Stimulated activated CD8-positive, alpha-beta memory T cell treated with anti-CD3 and anti-CD28 coated beads, Interleukin-4, amount 100 ng/mL, for 4 hours (primary cell): ENCODE results near the gene GPR42.
"Not testable (repeated sequence)": the region's sequence is repeated elsewhere in the genome, so short reads cannot be mapped to it uniquely, and the experiment has no call there.

Experiments
- DNase-seq, 2 donors: peaks; one replicate each; pipeline ENCODE4 v3.0.0-alpha.2; 2020; ENCODE audit warnings: low read depth in 2 of 2, low spot score in 1 of 2

GPR42 gene

GRCh38 chr19:35346193-35347052, 24.4 kb upstream of the GPR42 start:
- DNase-seq: peak; percentile 44 to 49

DNA sequence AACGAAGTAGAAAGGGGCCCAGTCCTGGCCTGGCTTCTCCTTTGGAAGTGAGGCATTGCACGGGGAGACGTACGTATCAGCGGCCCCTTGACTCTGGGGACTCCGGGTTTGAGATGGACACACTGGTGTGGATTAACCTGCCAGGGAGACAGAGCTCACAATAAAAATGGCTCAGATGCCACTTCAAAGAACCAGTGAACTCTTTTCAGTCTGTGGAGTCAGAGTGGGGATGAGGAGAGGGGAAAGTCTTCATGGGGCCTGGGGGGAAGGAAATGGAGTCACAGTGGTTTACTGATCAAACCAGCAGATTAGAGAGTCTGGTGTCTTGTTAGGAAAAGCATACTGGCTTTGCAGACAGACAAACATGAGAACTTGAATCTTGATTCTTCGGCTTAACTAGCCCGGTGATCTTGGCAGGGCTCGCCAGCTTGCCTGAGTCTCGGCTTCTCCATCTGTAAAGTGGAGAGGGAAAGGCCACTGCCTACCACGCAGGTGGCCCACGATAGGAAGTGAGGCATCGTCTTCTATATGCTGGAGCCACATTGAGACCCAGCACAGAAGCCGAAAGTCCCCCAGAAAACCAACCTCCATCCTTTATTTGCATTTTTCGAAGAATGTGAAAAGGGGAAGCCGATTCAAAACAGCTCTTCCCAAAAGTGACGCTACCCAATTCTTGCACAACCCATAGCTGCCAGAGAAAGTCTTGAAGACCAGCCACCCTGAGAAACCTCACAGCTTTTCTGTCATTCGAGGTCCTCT, 23.5 kb upstream of the GPR42 start, which contains the start of gene FFAR1:
FFAR1 (plus strand) TSS at position 732 of the 759 bp plus-strand sequence. CDS start 3,650 bp downstream, outside the sequence.
- no peak for DNase-seq

- no peak for DNase-seq
These were observed 23.0 kb upstream of the GPR42 start for GRCh38 chr19:35347930-35348298.

GRCh38 chr19:35348911-35349611, 21.8 kb upstream of the GPR42 start:
- DNase-seq: no peak

DNA sequence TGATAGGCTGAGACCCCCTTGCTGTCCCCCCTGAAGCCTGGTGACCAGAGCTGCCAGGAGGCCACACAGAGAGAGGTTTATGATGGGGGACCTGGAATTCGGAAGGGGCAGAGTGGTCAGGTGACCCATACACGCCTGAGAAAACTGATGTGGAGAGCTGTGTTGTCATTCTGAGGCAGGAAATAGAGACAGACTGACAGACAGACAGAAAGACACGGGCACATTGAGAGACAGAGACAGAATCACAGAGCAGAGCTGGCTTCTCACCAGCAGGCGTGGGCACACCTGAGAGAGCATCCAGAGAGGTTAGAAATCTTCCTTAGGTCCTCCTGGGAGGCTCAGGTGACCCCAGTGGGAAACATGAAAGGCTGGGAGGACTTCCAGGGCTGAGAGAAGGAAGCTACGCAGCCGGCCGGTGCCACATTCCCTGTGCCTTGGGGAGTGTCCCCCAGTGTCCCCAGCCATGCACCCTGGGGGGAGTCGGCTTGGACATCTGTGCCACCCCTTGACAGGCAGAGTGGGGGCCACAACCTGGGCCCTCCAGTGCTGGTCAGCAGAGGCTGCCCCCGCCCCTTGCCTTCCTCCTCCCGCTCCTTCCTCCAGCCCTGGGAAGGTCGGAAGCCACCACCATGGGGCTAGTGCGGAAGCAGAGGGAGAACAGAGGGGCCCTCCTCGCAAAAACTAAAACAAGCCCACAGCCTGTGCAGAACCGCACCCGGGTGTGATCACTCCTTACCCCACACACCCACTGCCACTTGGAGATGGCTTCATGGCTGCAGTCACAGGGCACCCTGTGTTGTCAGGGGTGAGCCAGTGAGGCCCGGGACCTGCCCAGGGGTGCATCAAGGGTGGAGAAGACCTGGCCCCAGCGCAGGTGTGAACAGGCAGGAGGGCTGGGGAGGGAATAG, 21.0 kb upstream of the GPR42 start:
- DNase-seq: no peak

DNA sequence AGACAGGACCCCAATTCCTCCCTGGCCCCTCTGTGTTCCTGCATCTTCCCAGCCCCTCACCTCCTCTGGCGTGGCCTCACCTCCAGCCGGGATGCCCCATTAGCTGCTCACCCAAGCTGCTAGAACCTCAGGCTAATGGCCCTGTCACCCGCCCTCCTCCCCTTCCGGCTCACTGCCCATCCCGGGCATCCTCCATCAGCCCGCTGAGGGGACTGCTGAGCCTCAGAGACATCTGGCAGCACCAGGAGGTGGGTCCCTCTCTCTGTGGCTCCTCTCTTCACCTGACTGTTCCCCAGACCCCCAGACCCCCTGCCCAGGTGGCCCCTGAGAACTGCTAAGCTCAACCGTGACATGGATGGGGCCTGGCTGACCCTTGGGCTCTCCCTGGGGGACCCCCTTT, 20.3 kb upstream of the GPR42 start:
- DNase-seq: no peak

DNA sequence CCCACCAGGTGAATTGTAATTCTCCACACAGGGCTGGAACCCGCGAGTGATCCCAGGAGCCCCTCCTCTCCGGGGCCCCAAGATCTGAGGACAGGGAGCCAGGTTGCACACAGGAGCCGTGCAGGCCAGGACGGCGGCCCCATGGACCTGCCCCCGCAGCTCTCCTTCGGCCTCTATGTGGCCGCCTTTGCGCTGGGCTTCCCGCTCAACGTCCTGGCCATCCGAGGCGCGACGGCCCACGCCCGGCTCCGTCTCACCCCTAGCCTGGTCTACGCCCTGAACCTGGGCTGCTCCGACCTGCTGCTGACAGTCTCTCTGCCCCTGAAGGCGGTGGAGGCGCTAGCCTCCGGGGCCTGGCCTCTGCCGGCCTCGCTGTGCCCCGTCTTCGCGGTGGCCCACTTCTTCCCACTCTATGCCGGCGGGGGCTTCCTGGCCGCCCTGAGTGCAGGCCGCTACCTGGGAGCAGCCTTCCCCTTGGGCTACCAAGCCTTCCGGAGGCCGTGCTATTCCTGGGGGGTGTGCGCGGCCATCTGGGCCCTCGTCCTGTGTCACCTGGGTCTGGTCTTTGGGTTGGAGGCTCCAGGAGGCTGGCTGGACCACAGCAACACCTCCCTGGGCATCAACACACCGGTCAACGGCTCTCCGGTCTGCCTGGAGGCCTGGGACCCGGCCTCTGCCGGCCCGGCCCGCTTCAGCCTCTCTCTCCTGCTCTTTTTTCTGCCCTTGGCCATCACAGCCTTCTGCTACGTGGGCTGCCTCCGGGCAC, 19.3 kb upstream of the GPR42 start:
- no peak for DNase-seq

DNA sequence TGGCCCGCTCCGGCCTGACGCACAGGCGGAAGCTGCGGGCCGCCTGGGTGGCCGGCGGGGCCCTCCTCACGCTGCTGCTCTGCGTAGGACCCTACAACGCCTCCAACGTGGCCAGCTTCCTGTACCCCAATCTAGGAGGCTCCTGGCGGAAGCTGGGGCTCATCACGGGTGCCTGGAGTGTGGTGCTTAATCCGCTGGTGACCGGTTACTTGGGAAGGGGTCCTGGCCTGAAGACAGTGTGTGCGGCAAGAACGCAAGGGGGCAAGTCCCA, 18.8 kb upstream of the GPR42 start:
- no peak for DNase-seq

DNA sequence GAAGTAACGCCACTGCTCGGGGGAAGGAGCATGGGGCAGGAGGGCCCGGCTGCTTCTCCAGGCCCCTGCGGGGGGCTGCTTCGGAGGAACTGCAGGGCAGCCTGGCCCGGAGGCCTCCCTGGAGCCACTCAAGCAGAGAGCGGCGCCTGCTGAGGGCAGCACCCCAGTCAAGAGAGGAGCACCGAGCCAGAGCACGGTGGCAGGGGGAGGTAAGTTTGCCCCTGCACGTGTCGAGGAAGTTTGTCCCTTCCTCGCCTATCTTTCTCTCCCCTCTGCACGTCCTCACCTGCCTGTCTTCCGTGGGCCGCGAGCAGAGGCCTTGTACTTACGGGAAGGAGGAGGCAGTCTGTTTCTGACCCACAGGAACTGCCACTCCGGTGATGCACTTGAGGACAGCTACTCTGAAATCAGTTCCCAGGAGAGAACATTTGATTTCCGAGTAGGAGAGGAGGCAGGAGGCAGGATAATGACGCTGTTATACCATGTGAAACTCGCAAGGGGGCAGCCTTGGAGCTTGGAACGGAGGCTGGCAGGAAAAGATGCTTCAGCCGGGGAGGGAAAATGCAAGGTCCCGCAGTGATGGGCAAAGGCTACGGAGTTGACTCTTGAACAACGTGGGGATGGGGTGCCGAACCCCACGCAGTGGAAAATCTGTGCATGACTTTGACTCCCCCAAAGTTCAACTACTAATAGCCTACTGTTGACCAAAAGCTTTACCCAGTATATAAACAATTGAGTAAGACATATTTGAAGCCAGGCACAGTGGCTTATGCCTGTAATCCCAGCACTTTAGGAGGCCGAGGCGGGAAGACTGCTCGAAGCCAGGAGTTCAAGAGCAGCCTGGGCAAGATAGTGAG, 18.2 kb upstream of the GPR42 start:
- peak; percentile 38 to 41 for DNase-seq

GRCh38 chr19:35353635-35354034, 17.2 kb upstream of the GPR42 start:
- no peak for DNase-seq

GRCh38 chr19:35354898-35355297, 16.0 kb upstream of the GPR42 start:
- no peak for DNase-seq

- DNase-seq: no peak
These were observed 14.9 kb upstream of the GPR42 start for GRCh38 chr19:35355791-35356460.

DNA sequence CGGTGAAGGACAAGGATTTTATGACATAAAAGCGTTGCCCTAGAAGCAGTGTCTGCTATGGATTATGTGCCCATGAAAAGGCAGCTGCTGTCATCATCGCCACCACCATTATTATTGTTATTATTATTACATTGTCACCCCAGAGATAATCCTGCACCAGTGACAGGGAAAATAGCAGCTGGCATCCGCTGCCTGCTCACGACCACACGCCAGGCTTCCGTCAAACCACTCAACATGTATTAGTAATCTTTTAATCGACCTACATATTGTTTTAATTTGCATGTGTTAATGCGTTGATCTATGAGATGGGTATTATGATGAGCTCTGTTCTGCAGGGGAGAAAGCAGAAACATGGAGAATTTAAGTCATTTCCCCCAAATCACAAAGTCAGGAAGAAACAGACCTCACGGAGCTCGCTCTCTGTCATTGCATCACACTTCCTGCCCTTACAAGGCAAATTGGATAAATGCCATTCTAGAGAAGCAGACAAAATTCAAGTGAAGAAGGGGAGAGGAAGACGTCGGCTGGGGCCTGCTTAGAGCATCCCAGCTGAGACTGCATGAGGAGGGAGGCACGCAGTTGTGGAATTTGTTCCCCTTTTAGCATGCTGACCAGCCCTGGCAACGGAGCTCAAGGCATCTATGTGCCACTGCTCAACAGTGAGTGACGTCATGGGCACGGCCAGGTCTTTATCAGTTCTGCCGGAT, 12.8 kb upstream of the GPR42 start, which contains the start of gene FFAR3:
FFAR3 (plus strand) TSS at position 594 of the 707 bp plus-strand sequence. CDS start 431 bp downstream, outside the sequence.
- no peak for DNase-seq

DNA sequence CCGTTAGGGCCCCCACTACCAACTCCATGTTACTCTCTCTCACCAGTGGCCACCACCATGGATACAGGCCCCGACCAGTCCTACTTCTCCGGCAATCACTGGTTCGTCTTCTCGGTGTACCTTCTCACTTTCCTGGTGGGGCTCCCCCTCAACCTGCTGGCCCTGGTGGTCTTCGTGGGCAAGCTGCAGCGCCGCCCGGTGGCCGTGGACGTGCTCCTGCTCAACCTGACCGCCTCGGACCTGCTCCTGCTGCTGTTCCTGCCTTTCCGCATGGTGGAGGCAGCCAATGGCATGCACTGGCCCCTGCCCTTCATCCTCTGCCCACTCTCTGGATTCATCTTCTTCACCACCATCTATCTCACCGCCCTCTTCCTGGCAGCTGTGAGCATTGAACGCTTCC, 12.0 kb upstream of the GPR42 start:
- not testable (repeated sequence) for DNase-seq

DNA sequence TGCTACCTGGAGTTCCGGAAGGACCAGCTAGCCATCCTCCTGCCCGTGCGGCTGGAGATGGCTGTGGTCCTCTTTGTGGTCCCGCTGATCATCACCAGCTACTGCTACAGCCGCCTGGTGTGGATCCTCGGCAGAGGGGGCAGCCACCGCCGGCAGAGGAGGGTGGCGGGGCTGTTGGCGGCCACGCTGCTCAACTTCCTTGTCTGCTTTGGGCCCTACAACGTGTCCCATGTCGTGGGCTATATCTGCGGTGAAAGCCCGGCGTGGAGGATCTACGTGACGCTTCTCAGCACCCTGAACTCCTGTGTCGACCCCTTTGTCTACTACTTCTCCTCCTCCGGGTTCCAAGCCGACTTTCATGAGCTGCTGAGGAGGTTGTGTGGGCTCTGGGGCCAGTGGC, 11.5 kb upstream of the GPR42 start:
- not testable (repeated sequence) for DNase-seq

GRCh38 chr19:35360081-35360480, 10.8 kb upstream of the GPR42 start:
- DNase-seq: not testable (repeated sequence)

DNA sequence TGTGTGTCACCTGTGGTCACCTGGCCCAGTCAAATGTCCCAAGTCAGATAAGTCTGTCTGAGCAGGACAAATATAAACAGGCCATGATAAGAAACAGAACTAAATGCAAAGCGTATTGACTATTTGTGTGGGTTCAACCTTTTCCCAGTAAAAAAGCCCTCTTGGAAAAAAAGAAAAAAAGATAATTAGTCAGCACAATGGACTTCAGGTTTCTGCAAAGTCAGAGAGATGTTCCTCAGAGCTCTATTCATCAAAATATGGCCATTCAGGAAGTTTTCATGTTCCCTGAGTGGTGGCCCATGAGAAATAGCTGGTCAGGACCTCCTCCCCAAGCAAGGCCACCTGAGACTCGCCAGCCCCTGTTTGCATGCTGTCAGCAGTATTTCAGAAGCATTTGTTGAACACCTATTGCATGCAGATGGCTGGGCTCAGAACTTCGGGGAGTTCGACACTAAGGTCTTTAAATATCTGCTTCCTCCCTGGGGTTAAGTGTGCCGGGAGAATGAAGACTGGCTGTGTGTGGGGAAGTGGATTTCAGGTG, 9.9 kb upstream of the GPR42 start:
- DNase-seq: no peak
